MM.1S (cell line): Measurements from ENCODE around the gene AHCYL2.

ENCODE experiments used
- CTCF ChIP-seq: fragments of 300-600 bp; sonication (generic); IDR thresholded peaks from 2 replicates; pipeline ENCODE4 v1.5.1; 2016; ENCODE audit warnings: antibody characterized with exemption, low read length, mixed read lengths
- EZH2 ChIP-seq: fragments of 300-600 bp; sonication (generic); optimal IDR thresholded peaks from 2 replicates; pipeline ENCODE3; 2017; ENCODE audit warnings: low read depth, mild to moderate bottlenecking, antibody characterized with exemption, low read length, mixed read lengths
- EZH2phosphoT487 ChIP-seq: fragments of 300-600 bp; sonication (generic); IDR thresholded peaks from 2 replicates; pipeline ENCODE4 v1.6.1; 2018; ENCODE audit warnings: antibody characterized with exemption, low read length

- no peak for TF ChIP-seq CTCF
- TF ChIP-seq EZH2phosphoT487 = no peak
- no peak for TF ChIP-seq EZH2
Observed at GRCh38 chr7:129311429-129311828, 86.6 kb downstream of the AHCYL2 start.
